SU-DHL-6 (cell line): ENCODE measurements around the gene SUMO2.

ENCODE experiments used
- CTCF ChIP-seq: fragments of 200-600 bp; sonication (generic); IDR thresholded peaks from one replicate; pipeline ENCODE4 v1.5.1; 2017; ENCODE audit warnings: antibody characterized with exemption, mild to moderate bottlenecking, low read length, moderate library complexity; ENCODE audit not compliant: insufficient read depth, poor library complexity, severe bottlenecking
- EZH2phosphoT487 ChIP-seq: fragments of 200-600 bp; sonication (generic), shearing (Covaris generic); conservative IDR thresholded peaks from 2 replicates; pipeline ENCODE4 v1.6.1; 2018; ENCODE audit warnings: mild to moderate bottlenecking, antibody characterized with exemption, low read length, moderate library complexity, mixed read lengths

GRCh38 chr17:75183999-75184884 is 1.5 kb upstream of the SUMO2 start:
- TF ChIP-seq CTCF (no peak), EZH2phosphoT487 (no peak)
